Neuron (in vitro differentiated cells): ENCODE data around the gene DEAF1.

Source experiments
- H2AFZ ChIP-seq: one replicate; pipeline ENCODE4 v1.6.1; 2013; ENCODE audit warnings: low read depth, mild to moderate bottlenecking, inconsistent platforms, low read length, moderate library complexity
- H3K27me3 ChIP-seq: one replicate; pipeline ENCODE4 v1.6.1; 2013; ENCODE audit warnings: low read length; ENCODE audit not compliant: insufficient read depth
- H3K36me3 ChIP-seq: one replicate; pipeline ENCODE4 v1.6.1; 2013; ENCODE audit warnings: low read length; ENCODE audit not compliant: insufficient read depth
- H3K4me1 ChIP-seq: one replicate; pipeline ENCODE4 v1.6.1; 2013; ENCODE audit warnings: low read length; ENCODE audit not compliant: insufficient read depth
- H3K4me3 ChIP-seq: 2 replicates; pipeline ENCODE4 v1.5.1; 2013; ENCODE audit warnings: mild to moderate bottlenecking, low read length, moderate library complexity
- H3K9me3 ChIP-seq: one replicate; pipeline ENCODE4 v1.6.1; 2013; ENCODE audit warnings: low read length

DEAF1 gene

DNA sequence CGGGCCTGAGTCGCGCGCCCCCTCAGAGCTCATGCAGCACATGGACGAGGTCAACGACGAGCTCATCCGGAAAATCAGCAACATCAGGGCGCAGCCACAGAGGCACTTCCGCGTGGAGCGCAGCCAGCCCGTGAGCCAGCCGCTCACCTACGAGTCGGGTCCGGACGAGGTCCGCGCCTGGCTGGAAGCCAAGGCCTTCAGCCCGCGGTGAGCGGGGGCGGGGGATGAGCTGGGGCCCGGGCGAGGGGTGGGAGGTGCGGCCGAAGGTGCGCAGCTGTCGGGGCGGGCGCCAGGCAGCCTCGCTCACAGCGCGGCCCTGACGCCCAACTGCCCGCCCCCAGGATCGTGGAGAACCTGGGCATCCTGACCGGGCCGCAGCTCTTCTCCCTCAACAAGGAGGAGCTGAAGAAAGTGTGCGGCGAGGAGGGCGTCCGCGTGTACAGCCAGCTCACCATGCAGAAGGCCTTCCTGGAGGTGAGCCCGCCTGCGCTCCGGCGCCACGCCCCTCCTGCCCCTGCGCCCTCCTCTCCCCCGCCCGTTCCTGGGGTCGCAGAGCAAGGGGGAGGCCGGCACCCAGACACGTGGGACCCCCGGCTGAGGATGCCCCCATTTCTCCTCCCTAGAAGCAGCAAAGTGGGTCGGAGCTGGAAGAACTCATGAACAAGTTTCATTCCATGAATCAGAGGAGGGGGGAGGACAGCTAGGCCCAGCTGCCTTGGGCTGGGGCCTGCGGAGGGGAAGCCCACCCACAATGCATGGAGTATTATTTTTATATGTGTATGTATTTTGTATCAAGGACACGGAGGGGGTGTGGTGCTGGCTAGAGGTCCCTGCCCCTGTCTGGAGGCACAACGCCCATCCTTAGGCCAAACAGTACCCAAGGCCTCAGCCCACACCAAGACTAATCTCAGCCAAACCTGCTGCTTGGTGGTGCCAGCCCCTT lies 31.5 kb upstream of the DEAF1 start:
- H3K4me1 ChIP-seq = no peaks in the 10 kb centered on the region
- H3K27me3 ChIP-seq = peaks cover 49% of the 10 kb centered on the region
- no peak overlapping the region for H3K4me3 ChIP-seq
- no peak overlapping the region for H2AFZ ChIP-seq
- H3K9me3 ChIP-seq = no peaks in the 10 kb centered on the region
- no peaks in the 10 kb centered on the region for H3K36me3 ChIP-seq

DNA sequence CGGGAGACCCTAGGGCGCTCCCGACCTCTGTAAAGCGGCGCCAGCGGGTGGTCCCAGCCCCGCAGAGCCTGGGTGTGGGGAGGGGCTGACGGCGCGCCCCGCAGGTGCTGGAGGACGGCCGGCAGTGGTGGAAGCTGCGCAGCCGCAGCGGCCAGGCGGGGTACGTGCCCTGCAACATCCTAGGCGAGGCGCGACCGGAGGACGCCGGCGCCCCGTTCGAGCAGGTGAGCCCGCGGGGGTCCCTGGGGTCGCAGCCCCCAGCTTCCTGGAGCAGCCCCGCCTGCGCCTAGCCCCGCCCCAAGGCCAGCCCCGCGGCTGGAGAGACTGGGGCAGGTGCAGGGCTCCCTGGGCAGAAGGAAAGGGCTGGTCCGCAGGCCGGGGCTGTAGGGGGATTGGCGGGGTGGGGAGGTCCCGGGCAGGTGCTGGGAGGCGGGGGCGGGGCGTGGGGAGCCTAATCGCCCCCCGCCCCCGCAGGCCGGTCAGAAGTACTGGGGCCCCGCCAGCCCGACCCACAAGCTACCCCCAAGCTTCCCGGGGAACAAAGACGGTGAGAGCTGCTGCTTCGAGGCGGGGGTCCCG lies 30.7 kb upstream of the DEAF1 start:
- Histone ChIP-seq H3K27me3 (peaks cover 57% of the 10 kb centered on the region), H3K4me3 (no peak overlapping the region), H3K4me1 (no peaks in the 10 kb centered on the region)

DNA sequence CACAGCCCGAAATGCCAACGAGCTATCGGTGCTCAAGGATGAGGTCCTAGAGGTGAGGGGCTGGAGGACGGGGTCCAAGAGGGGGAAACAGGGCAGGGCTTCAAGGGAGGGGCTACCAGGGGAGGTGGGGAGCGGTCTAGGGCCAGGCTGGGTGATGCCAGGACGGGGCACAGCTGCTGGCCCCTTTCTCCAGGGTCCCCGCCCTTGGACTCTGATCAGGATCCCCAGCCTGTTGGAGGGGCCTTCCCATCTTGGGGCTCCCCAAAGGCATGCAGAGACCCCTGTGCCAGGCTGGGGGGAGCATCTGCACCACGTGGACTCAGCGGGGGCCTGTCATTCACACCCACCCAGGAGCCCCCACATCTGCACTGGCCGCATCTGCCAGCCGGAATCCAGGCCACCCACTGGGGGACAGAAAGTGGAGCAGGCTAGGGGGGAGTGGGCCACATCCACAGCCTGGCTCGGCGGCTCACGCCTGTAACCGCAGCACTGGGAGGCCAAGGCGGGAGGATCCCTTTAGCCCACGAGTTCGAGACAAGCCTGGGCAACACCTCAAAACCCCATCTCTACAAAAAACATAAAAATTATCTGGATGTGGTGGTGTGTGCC lies 29.9 kb upstream of the DEAF1 start:
- Histone ChIP-seq H3K36me3 (no peaks in the 10 kb centered on the region), H3K4me1 (no peaks in the 10 kb centered on the region), H3K27me3 (peaks cover 65% of the 10 kb centered on the region), H3K4me3 (no peak overlapping the region), H3K9me3 (no peaks in the 10 kb centered on the region), H2AFZ (no peak overlapping the region)

More for the DNA sequence above, 30.7 kb upstream of the DEAF1 start:
- Histone ChIP-seq H2AFZ (no peak overlapping the region), H3K36me3 (no peaks in the 10 kb centered on the region), H3K9me3 (no peaks in the 10 kb centered on the region)

DNA sequence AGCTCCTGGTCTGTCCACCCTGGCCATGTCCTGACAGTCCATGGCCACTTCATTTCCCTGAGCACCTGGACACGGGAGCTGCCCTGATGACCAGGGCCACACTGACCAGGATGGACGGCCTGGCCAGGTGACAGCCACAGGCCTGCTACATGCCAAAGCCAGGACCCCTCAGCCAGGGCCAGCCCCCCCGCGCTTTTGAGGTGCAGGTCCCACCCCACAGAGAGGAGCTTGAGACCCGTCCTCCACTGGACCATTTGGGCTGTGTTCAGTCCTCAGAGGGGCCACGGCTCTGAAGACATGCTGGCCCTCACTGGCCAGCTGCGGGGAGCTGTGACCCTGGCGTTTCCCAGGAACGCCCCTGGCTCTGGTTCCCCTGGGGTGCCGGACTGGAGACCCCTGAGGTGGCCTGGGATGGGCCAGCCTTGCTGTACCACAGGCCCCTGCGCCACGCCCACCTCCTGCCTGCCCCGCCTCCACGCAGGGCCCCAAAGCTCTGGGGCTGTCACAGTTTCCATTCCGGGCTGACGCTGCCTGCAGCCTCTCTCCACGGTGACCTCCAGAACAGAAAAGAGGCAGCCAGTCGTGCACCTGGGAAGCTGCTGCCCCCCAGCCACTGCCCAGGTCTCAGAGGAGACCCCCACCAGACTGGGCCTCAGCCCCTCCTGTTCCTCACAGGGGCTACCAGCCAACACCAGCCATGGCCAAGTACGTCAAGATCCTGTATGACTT lies 29.2 kb upstream of the DEAF1 start:
- Histone ChIP-seq H3K9me3 (no peaks in the 10 kb centered on the region), H3K36me3 (no peaks in the 10 kb centered on the region), H2AFZ (no peak overlapping the region), H3K27me3 (peaks cover 70% of the 10 kb centered on the region), H3K4me1 (no peaks in the 10 kb centered on the region), H3K4me3 (no peak overlapping the region)

DNA sequence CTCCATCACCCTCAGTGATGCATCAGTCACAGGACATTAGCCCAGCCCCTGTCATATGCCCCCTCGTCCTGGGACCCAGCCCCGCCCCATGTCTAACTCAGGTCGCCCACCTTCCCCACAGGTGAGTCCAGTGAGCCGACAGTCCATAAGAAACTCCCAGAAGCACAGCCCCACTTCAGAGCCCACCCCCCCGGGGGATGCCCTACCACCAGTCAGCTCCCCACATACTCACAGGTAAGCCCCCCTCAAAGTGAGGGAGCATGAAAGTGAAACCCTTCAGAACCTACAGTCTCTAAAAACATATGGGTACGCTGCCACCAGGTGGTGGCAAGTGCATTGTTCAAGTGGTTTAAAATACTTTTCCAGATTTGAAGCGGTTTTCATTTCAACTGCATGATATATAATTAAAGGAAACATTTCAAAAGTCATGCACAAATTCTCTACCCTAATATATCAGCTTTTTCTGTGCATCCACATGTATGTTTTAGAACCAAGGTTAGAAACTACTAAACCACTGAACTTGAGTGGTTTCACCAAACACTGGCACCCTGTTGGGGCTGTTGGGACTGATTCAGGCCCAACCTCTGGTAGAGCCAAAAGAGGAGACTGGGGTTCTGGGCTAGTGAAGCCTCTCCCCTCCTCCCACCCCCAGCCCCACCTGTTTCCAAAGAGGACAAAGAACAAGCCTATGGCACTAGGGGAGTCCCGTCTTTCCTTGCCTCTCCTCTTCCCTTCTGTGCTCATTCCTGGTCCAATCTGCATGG lies 28.3 kb upstream of the DEAF1 start:
- Histone ChIP-seq H2AFZ (no peak overlapping the region), H3K27me3 (peaks cover 72% of the 10 kb centered on the region), H3K4me3 (no peak overlapping the region), H3K36me3 (no peaks in the 10 kb centered on the region), H3K9me3 (no peaks in the 10 kb centered on the region), H3K4me1 (no peaks in the 10 kb centered on the region)

DNA sequence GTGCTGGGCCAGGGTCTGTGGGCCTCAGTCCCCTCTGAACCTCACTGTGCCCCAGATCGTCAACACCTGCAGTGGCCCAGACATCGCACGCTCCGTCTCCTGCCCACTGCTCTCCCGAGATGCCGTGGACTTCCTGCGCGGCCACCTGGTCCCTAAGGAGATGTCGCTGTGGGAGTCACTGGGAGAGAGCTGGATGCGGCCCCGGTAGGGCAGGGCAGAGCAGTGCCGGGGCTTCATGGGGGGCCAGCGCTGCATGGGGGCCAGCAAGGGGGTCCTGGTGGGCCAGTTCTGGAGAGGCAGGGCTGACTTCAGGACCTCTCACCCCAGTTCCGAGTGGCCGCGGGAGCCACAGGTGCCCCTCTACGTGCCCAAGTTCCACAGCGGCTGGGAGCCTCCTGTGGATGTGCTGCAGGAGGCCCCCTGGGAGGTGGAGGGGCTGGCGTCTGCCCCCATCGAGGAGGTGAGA lies 27.4 kb upstream of the DEAF1 start:
- Histone ChIP-seq H2AFZ (no peak overlapping the region), H3K36me3 (no peaks in the 10 kb centered on the region), H3K4me1 (no peaks in the 10 kb centered on the region), H3K27me3 (peaks cover 67% of the 10 kb centered on the region), H3K4me3 (no peak overlapping the region), H3K9me3 (no peaks in the 10 kb centered on the region)

DNA sequence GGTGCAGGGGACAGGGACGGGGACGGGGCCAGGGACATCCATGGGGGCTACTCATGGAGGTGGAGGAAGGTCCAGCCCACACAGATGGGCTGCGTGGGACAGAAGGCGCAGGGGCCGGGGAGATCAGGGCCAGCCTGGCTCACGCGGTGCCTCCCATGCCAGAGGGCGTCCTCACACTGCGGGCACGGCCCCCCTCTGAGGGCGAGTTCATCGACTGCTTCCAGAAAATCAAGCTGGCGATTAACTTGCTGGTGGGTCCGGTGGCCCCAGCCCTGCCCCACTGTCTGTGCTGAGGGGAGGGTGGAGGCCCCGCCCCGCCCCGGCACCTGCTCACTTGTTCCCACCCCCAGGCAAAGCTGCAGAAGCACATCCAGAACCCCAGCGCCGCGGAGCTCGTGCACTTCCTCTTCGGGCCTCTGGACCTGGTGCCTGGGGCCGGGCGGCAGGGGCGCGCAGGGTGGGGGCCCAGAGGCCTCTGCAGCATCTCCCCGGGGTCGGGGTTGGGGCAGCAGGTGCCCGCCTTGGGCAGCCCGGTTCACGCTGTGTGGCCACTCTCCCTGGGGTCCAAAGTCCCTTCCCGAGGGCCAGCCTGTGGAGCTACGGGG lies 26.8 kb upstream of the DEAF1 start:
- no peak overlapping the region for H2AFZ ChIP-seq
- H3K36me3 ChIP-seq = no peaks in the 10 kb centered on the region
- H3K27me3 ChIP-seq = peaks cover 62% of the 10 kb centered on the region
- no peak overlapping the region for H3K4me3 ChIP-seq
- no peaks in the 10 kb centered on the region for H3K9me3 ChIP-seq
- H3K4me1 ChIP-seq = no peaks in the 10 kb centered on the region

DNA sequence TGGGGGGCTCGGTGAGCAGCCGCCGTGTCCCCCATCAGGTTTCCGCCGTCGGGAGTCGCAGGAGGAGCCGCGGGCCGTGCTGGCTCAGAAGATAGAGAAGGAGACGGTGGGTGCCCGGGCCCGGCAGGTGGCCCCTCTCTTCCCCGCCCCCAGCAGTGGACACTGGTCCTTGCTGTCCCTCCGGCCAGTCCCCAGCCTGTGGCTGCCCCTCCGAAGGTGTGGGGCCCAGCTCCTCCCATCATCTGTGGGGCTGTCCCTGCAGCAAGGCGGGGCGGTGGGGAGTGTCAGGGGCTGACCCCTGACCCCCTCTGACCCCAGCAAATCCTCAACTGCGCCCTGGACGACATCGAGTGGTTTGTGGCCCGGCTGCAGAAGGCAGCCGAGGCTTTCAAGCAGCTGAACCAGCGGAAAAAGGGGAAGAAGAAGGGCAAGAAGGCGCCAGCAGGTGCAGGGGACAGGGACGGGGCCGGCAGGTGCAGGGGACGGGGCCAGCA lies 26.3 kb upstream of the DEAF1 start:
- H3K4me1 ChIP-seq = no peaks in the 10 kb centered on the region
- H2AFZ ChIP-seq = no peak overlapping the region
- no peaks in the 10 kb centered on the region for H3K9me3 ChIP-seq
- H3K27me3 ChIP-seq = peaks cover 56% of the 10 kb centered on the region
- H3K4me3 ChIP-seq = no peak overlapping the region
- no peaks in the 10 kb centered on the region for H3K36me3 ChIP-seq

DNA sequence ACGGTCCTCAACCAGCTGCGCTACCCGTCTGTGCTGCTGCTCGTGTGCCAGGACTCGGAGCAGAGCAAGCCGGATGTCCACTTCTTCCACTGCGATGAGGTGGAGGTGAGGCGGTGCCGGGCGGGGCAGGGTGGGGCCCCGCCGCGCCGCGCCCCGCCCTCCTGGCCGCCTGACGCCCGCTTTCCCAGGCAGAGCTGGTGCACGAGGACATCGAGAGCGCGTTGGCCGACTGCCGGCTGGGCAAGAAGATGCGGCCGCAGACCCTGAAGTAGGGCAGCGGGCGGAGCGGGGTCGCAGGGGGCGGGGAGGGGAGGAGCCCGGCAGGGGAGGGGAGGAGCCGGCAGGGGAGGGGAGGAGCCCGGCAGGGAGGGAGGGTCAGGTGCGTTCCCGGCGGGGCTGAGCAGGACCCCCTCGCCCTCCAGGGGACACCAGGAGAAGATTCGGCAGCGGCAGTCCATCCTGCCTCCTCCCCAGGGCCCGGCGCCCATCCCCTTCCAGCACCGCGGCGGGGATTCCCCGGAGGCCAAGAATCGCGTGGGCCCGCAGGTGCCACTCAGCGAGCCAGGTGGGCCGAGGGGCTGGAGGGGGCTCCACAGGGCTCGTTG lies 25.7 kb upstream of the DEAF1 start:
- Histone ChIP-seq H3K36me3 (no peaks in the 10 kb centered on the region), H3K27me3 (peaks cover 54% of the 10 kb centered on the region), H2AFZ (no peak overlapping the region), H3K4me3 (no peak overlapping the region), H3K9me3 (no peaks in the 10 kb centered on the region), H3K4me1 (no peaks in the 10 kb centered on the region)

DNA sequence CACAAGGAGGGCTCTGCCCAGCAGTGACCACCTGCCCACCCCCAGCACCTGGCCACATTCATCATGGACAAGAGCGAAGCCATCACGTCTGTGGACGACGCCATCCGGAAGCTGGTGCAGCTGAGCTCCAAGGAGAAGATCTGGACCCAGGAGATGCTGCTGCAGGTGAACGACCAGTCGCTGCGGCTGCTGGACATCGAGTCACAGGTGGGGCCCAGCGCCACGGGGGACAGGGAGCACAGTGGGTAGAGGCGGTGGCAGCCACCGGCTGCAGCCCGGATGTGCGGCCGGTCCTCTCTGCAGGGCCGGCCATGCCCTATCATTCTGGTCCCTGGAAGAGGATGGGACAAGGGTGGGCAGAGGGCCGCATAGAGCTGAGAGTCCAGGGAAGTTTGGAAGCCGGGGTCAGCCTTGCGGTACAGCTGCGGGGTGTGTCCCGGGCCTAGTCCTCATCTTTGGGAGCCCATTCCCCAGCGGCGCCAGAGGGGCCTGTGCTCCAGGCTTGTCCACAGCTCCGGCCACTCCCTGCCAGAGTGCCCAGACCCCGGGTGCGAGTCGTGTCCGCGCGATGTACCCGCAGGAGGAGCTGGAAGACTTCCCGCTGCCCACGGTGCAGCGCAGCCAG lies 25.1 kb upstream of the DEAF1 start:
- H3K36me3 ChIP-seq = no peaks in the 10 kb centered on the region
- no peak overlapping the region for H2AFZ ChIP-seq
- H3K9me3 ChIP-seq = no peaks in the 10 kb centered on the region
- H3K4me3 ChIP-seq = no peak overlapping the region
- H3K4me1 ChIP-seq = no peaks in the 10 kb centered on the region
- peaks cover 48% of the 10 kb centered on the region for H3K27me3 ChIP-seq

DNA sequence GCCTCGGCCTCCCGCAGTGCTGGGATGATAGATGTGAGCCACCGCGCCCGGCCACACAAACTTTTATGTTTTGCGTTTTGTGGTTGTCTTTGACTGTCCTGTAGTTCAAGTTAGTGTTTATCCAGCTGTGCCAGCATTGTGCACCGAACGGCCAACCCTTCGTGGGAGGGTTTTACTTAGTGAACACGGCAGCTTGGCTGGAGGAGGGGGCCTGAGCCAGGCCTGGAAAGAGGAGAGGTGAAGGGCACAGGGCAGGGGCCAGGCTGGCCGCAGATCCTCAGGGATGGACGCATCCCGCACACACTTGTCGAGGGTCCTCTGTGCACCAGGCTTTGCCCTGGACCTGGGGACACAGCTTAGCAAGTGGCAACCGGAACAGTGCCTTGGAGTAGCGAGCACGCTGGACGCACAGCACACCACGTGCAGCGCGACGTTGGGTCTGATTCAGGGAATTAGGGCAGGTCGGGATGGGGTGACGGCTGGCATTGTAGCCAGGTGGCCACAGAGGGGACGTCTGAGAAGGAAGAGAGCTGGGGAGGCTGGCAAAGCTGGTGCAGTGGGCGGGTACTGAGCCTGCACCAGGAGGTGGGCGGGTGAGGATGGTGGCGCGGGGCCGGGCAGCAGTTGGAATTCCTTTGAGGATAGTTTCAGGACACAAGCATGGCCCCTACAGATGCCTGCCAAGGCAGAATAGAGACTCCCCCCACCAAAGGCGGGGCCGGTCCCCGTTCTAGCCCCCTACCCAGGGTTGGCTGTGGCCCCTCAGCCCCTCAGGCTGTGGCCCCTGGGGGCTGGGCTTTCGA lies 24.4 kb upstream of the DEAF1 start:
- no peak overlapping the region for H2AFZ ChIP-seq

More for the DNA sequence above, 24.4 kb upstream of the DEAF1 start:
- Histone ChIP-seq H3K36me3 (no peaks in the 10 kb centered on the region), H3K27me3 (peaks cover 41% of the 10 kb centered on the region), H3K9me3 (no peaks in the 10 kb centered on the region), H3K4me1 (no peaks in the 10 kb centered on the region), H3K4me3 (no peak overlapping the region)
